Kidney epithelial cell (primary cell): ENCODE data around the gene SLC37A2. TPM values are rescaled to one million over a fixed set of nuclear protein-coding genes. Genes with fewer than 3 reads are reported as not detected.

ENCODE experiments used
- DNase-seq: peaks from one replicate; pipeline ENCODE4 v3.0.0-alpha.2; 2010; ENCODE audit warnings: low read depth
- H3K27me3 ChIP-seq: 2 replicates; pipeline ENCODE4 v1.6.0; 2011; ENCODE audit warnings: low read length; ENCODE audit not compliant: control insufficient read depth, insufficient read depth
- H3K36me3 ChIP-seq: 2 replicates; pipeline ENCODE4 v1.5.1; 2011; ENCODE audit warnings: low read length; ENCODE audit not compliant: control insufficient read depth, insufficient read depth
- H3K4me3 ChIP-seq: 2 replicates; pipeline ENCODE4 v1.5.1; 2011; ENCODE audit warnings: low read depth, mild to moderate bottlenecking, control low read depth, low read length
- CTCF ChIP-seq: IDR thresholded peaks from 2 replicates; pipeline ENCODE4 v1.5.1; 2011; ENCODE audit warnings: mild to moderate bottlenecking, moderate library complexity, low read length, control low read depth, inconsistent platforms; ENCODE audit not compliant: insufficient read depth, poor library complexity, severe bottlenecking
- total RNA-seq: library from RNA; depleted of rRNA; stranded (reverse); fragments of >200 nt; gene quantifications from 2 replicates; pipeline ENCODE4 v1.2.3, GENCODE V29; 2015

Gene SLC37A2
- total RNA-seq, 1 donor from 2014 or later: 1.8 TPM

- H3K27me3 ChIP-seq: no peaks in the 10 kb centered on the region
- no peaks in the 10 kb centered on the region for H3K36me3 ChIP-seq
- no peak overlapping the region for H3K4me3 ChIP-seq
- TF ChIP-seq CTCF: no peak
- DNase-seq: no peak
These were observed 965 bp downstream of the SLC37A2 start for GRCh38 chr11:125064070-125064469.

GRCh38 chr11:125068368-125068767 is 5.3 kb downstream of the SLC37A2 start:
- DNase-seq: no peak
- TF ChIP-seq CTCF: no peak
- Histone ChIP-seq H3K4me3 (no peak overlapping the region), H3K36me3 (no peaks in the 10 kb centered on the region), H3K27me3 (no peaks in the 10 kb centered on the region)

DNA sequence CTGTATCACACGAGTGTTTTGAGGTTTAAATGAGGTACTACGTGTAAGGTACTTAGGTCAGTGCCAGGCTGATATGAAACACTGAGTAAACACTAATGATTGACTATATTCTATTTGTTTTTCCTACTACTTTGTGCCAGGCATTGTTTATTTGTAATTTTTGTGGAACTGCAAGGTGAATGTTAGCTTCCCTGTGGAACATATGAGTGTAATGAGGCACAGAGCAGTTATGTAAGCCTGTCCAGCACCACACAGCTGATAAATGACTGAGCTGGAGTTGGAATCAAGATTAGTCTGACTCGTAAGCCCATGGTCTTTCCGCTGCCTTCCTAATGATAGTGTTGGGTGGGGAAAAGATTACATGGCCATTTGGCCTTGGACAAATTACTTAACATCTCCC is 5.9 kb downstream of the SLC37A2 start:
- no peak for DNase-seq
- Histone ChIP-seq H3K27me3 (no peaks in the 10 kb centered on the region), H3K36me3 (no peaks in the 10 kb centered on the region), H3K4me3 (no peak overlapping the region)
- no peak for TF ChIP-seq CTCF

GRCh38 chr11:125069796-125070195 is 6.7 kb downstream of the SLC37A2 start:
- DNase-seq: no peak
- Histone ChIP-seq H3K4me3 (no peak overlapping the region), H3K27me3 (no peaks in the 10 kb centered on the region), H3K36me3 (no peaks in the 10 kb centered on the region)
- TF ChIP-seq CTCF: no peak

DNA sequence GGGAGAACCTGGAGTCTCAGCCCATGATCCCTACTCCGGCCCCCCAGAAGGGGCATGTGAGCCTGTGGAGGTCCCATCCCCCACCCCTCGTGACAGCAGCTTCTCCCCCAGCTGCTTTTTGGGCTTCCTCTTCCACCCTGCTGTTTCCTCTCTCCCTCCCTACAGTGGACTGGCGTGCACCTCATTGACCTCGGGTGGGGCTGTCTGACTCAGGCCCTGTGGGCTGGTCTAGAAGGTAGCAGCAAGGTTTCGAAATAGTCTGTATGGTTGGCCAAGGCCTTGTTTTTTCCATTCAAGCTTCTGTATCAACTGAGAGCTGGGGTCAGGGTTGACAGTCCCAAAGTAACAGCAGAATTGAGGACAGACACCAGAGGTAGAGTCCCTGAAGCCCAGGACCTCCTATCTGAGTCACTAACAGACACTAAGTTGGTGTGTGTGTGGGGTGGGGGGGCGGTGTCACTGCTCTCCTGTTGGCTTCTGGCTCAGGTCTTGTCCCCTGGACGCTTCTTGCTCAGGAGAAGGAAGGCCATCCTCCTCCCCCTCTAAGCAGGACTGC is 7.7 kb downstream of the SLC37A2 start:
- Histone ChIP-seq H3K27me3 (no peaks in the 10 kb centered on the region), H3K4me3 (no peak overlapping the region), H3K36me3 (no peaks in the 10 kb centered on the region)
- no peak for TF ChIP-seq CTCF
- DNase-seq: no peak

DNA sequence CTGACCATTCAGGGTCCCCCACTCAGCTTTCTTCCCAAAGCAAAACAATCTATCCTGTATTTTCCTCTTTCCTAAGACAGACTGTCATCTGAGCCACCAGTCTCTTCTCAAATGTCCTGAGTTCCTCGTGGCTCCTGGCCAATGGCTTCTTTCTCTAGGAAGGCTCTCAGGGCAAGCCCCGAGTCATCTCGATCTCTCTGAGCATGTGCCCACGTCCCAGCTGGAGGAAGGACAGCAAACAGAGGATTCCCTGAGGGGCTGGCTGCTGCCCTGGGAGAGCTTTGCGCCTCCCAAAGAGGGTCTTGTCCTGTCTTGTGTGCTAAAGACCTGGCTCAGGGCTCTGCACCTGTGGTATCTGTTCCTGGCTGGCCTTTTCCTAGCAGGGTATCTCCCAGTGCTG is 8.3 kb downstream of the SLC37A2 start:
- Histone ChIP-seq H3K27me3 (no peaks in the 10 kb centered on the region), H3K4me3 (no peak overlapping the region), H3K36me3 (no peaks in the 10 kb centered on the region)
- TF ChIP-seq CTCF: no peak
- DNase-seq: no peak
